CD4-positive, alpha-beta T cell treated with Interleukin-6 at 100 ng/mL for 8 hours (primary cell): Measurements from ENCODE around the gene TRPC4AP.
"Not testable (repeated sequence)": the region's sequence is repeated elsewhere in the genome, so short reads cannot be mapped to it uniquely, and the experiment has no call there.

Experiments
- DNase-seq: peaks from one replicate; pipeline ENCODE4 v3.0.0-alpha.2; 2020; ENCODE audit warnings: mixed read lengths, low spot score

The TRPC4AP gene

DNA sequence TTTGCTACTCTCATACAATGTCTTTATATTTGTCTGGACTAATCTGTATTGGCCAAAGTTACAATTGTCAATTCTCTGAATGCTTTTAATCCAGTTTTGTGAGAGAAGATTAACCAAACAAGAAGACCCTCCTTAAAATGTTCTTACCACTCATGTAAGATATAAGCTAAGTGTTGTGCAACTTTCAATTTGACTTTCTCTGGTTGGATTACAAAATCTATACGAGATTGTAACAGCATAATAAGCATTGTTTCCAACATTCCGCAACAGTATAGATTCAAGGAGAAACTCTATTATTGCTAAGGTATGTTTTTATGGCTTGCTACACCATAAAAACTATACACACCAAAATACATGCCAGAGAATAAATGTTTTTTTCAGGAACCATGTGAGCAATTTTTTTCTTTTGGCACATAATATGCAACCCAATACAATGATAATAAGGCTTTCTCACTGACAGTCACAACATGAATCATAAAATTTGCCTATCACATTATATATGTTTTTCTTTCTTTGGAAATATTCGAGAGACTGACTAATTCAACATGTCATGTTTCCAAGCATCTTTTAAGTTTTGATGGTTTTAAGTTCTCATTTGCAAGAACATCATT is 12.2 kb upstream of the TRPC4AP start:
- DNase-seq: no peak

DNA sequence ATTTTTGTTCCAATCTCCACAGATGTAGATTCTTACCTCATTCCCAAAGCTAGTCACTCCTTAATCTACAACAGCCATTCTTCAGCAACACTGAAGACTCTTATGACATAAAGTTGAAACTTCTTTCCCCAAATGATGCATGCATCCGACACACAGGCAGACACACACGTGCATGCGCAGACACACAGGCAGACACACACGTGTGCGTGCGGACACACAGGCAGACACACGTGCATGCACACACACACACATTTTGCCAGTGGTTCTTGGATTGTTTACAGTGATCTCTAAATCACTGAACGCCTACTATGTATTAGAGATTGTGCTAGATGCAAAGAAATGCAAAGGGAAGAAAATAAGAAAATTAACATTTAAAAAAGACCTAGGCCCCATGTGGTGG is 9.0 kb upstream of the TRPC4AP start:
- DNase-seq: no peak

DNA sequence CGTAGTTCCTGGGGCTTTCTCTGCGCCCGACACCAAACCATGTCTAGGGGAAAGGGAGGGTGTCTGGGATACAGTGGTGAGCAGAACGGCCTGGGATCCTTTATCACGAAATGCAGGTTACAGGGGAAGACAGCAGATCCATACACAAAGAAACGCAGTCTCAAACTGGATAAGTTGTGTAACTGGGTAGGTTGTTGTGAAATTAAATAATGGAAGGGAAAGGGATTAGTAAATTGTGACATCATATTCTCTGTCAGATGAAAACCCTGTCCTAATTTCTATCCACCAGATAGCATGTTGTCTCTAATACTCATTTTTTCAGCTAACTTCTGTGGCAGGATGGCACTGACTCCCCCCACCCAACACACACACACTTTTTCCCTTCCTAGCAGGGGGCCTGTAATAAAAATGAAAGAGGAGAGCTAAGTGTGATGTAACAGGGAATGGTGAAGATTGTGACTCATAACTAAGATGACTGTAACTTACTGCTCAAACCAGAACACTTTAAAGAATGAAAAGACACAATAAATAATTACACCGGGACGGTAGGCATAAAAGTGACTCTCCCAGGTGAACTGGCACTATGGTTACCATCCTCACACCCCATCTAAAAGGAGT is 769 bp upstream of the TRPC4AP start:
- DNase-seq: no peak

DNA sequence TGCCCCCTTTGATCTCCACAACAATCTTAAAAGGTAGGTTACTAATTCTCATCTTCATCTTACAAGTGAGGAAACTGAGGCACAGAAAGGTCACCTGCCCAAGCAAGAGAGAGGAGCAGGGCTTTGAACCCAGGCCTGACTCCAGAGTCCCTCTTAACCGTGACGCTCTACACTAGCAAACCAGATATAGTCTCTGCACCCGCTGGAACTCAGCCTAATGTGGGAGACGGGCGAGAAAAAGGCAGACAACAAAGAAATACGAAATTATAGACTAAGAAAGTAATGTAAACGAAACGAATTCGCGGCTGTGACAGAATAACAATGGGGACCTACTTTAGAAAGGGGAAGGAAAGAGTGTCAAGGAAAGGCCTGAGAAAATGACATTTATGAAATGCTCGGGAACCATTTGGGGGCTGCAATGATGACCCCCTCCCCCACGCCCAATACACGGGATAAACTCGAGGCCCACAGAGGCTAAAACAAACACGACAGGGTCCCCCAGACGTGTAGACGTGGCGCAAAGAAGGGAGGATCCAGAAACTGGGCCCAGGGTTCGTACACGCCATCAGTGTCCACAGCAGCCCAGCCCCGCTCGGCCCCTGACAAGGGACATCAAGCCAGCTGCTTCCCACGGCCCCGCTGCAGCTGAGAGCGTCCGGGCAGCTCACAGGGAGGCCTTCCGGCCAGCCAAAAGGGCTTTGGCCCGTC is 637 bp downstream of the TRPC4AP start:
- no peak for DNase-seq

DNA sequence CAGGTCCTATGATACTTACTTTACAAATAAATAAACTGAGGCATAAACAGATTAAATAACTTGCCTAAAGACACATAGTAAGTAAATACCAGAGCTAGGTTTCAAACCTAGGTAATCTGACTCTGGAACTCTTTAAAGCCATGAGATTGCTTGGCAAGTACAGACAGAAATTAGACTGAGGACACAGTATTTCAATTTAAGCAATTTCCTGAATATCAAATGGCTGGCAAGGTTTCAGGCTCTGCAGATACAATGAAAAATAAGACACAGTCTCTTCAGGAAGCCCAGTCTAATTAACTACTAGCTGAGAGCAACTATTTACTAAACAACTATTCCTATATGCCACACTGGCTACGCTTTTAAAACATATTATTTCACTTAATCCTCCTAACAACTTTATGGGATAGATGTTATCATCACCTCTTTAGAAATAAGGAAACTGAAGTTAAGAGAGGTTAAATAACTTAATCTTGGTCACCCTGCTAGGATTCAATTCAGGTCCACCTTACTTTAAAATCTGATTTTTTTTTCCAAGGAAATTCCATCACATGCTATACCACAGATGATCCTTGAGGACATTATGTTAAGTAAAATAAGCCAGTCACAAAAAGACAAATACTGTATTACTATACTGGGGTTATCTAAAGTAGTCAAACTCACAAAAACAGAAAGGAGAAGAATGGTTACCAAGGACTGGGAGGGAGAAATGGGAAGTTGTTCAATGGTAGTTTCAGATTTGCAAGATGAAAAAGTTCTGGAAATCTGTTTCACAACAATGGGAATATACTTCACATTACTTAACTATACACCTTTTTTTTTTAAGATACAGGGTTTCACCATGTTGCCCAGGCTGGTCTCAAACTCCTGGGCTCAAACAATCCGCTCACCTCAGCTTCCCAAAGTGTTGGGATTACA is 4.1 kb downstream of the TRPC4AP start:
- no peak for DNase-seq

- DNase-seq: no peak
Measured at GRCh38 chr20:35087791-35088190, 4.8 kb downstream of the TRPC4AP start.

DNA sequence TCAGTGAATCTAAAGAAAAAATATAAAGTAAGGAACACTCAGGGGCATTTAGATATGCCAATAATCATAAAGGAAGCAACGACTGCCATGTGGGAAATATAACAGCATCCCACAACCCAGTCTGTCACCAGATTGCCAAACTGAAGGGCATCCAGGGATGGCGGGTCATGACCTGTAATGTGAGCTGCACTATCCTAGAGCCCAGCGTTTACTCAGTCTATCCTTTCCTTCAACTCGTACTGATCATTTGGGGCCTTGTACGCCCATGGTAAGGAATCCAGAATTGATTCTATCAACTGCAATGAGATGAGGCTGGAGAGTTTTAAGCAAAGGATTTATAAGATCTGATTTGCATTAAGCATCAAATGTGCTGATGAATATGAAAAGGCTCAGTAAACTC is 5.3 kb downstream of the TRPC4AP start:
- DNase-seq: no peak

GRCh38 chr20:35085477-35086225 is 7.0 kb downstream of the TRPC4AP start:
- no peak for DNase-seq

DNA sequence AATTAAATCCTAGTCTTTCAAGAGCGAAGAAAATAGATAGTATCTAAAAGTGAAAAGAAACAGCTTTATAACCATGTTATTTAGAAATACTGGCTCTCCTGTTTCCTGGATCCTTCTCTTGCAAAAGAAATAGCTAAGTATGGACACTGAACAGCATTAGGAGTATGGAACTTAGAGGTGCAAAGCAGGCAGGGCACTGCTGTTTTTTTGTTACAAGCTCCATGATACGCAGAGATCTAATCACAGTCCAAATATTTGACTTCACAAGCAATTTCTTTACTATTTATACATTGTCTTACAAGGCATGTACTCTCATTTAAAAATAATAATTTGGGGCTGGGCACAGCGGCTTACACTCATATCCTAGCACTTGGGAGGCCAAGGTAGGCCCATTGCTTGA is 7.6 kb downstream of the TRPC4AP start:
- DNase-seq: no peak

DNA sequence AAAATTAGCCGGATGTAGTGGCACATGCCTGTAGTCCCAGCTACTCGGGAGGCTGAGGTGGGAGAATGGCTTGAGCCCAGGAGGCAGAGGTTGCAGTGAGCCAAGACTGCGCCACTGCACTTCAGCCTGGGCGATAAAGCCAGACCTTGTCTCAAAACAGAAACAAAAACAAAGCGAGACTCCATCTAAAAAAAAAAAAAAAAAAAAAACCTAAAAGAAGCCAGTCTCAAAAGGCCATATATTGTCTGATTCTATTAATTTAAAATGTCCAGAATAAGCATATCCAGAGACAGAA is 12.3 kb downstream of the TRPC4AP start:
- not testable (repeated sequence) for DNase-seq

GRCh38 chr20:35079472-35080347 is 12.9 kb downstream of the TRPC4AP start:
- no peak for DNase-seq

DNA sequence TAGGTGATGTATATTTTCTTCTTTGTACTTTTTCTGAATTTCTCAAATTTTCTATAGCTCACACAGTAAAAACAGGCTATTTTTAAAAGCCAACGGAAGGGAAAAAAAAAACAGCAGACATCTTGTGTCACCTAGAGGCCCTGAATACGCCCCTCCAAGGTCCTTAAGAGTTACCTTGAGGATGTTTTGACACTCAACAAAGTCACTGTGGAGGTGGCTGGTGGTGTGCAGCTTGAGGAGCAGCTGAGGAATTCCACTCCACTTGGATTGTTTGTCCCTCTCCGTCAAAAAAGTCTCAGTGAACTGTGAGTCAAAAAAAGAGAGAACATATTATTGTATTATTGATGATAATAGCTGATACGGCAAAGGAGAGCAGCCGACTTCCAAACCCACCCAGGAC is 14.7 kb downstream of the TRPC4AP start:
- DNase-seq: no peak

GRCh38 chr20:35077341-35077740 is 15.3 kb downstream of the TRPC4AP start:
- no peak for DNase-seq

GRCh38 chr20:35071436-35072153 is 21.0 kb downstream of the TRPC4AP start:
- DNase-seq: not testable (repeated sequence)

GRCh38 chr20:35066194-35066593 is 26.4 kb downstream of the TRPC4AP start:
- no peak for DNase-seq

GRCh38 chr20:35065181-35065580 is 27.4 kb downstream of the TRPC4AP start:
- no peak for DNase-seq

- DNase-seq: no peak
Measured at GRCh38 chr20:35063168-35063567, 29.4 kb downstream of the TRPC4AP start.

DNA sequence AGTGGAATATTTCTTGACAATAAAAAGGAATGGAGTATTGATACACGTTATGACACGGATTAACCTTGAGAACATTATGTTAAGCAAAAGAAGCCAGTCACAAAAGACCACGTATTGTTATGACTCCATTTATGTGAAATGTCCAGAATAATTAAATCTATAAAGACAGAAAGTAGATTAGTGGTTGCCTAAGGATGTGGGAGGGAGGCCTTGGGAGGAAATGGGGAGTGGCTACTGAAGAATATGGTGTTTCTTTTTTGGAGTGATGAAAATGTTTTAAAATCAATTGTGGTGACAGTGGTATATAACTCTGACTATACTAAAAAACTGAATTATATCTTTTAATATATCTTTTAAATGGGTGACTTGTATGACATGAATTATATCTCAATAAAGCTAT is 30.1 kb downstream of the TRPC4AP start:
- no peak for DNase-seq

DNA sequence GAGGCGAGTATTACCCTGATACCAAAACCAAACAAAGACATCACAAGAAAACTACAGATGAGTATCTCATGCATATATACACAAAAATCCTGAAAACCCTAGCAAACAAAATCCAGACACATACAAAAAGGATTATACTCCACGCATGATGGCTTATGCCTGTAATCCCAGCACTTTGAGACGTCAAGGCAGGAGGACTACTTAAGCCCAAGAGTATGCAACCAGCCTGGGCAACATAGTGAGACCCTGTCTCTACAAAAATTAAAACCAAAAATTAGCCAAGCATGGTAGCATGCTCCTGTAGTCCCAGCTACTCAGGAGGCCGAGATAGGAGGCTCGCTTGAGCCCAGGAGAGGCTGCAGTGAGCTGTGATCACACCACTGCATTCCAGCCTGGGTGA is 32.4 kb downstream of the TRPC4AP start:
- DNase-seq: no peak

GRCh38 chr20:35059612-35060011 is 33.0 kb downstream of the TRPC4AP start:
- no peak for DNase-seq
